HuH-7 (cell line): ENCODE results near the gene SPATA45.
"Not testable (repeated sequence)": the region's sequence is repeated elsewhere in the genome, so short reads cannot be mapped to it uniquely, and the experiment has no call there.

Experiments used
- DNase-seq: peaks from one replicate; pipeline ENCODE4 v3.0.0; 2011; ENCODE audit warnings: low spot score

SPATA45 gene

GRCh38 chr1:212847549-212847948 is at the start of gene SPATA45:
Gene SPATA45 (minus strand): TSS chr1:212847649. CDS start chr1:212836149, 11,500 bp downstream.
- DNase-seq: no peak

- no peak for DNase-seq
These were observed 44.7 kb upstream of the SPATA45 start for GRCh38 chr1:212892108-212892507.

- DNase-seq: no peak
These were observed 37.1 kb upstream of the SPATA45 start for GRCh38 chr1:212884592-212884991.

- DNase-seq: no peak
These were observed 32.7 kb upstream of the SPATA45 start for GRCh38 chr1:212879947-212880690.

GRCh38 chr1:212878418-212878817 is 31.0 kb upstream of the SPATA45 start:
- no peak for DNase-seq

GRCh38 chr1:212873518-212873917 is 26.1 kb upstream of the SPATA45 start:
- DNase-seq: no peak

GRCh38 chr1:212871976-212872375 is 24.5 kb upstream of the SPATA45 start:
- DNase-seq: no peak

GRCh38 chr1:212867192-212867591 is 19.7 kb upstream of the SPATA45 start:
- no peak for DNase-seq

GRCh38 chr1:212864201-212864600 is 16.8 kb upstream of the SPATA45 start:
- DNase-seq: no peak

GRCh38 chr1:212863345-212863744 is 15.9 kb upstream of the SPATA45 start:
- not testable (repeated sequence) for DNase-seq

GRCh38 chr1:212862111-212862690 is 14.8 kb upstream of the SPATA45 start:
- no peak for DNase-seq

- DNase-seq: no peak
These were observed 13.5 kb upstream of the SPATA45 start for GRCh38 chr1:212860713-212861581.

GRCh38 chr1:212858461-212859265 is 11.2 kb upstream of the SPATA45 start:
- DNase-seq: peak; percentile 39

- DNase-seq: peak; percentile 94
These were observed 10.6 kb upstream of the SPATA45 start, which contains the start of gene FLVCR1 for GRCh38 chr1:212857992-212858460. Gene FLVCR1 (plus strand): TSS chr1:212858275. CDS start chr1:212858453, 178 bp downstream.

- DNase-seq: no peak
These were observed 9.3 kb upstream of the SPATA45 start for GRCh38 chr1:212856755-212857154.

GRCh38 chr1:212853658-212854057 is 6.2 kb upstream of the SPATA45 start:
- DNase-seq: peak; percentile 32

GRCh38 chr1:212852105-212852688 is 4.7 kb upstream of the SPATA45 start:
- no peak for DNase-seq

GRCh38 chr1:212844521-212844920 is 2.9 kb downstream of the SPATA45 start:
- DNase-seq: not testable (repeated sequence)

- no peak for DNase-seq
These were observed 9.3 kb downstream of the SPATA45 start for GRCh38 chr1:212838145-212838544.

GRCh38 chr1:212833211-212834207 is 13.9 kb downstream of the SPATA45 start:
- not testable (repeated sequence) for DNase-seq
